ENCODE data around the gene PPFIBP2. TPM values are rescaled to one million over a fixed set of nuclear protein-coding genes. Genes with fewer than 3 reads are reported as not detected.

The PPFIBP2 gene
- total and polyA plus RNA-seq, 12 donors = 11.4 to 36.5 (median 21.1) TPM

GRCh38 chr11:7471071-7471470, 42.7 kb upstream of the PPFIBP2 start:
- Histone ChIP-seq H3K9me3 (replicated peaks in 1 of 3) (no peaks in the 10 kb centered on the region), H3K27ac (no peak overlapping the region), H3K4me1 (replicated peaks in 1 of 2) (no peaks in the 10 kb centered on the region), H3K36me3 (replicated peaks in 1 of 2) (no peaks in the 10 kb centered on the region), H3K27me3 (no peaks in the 10 kb centered on the region), H3K4me3 (no peak overlapping the region)
- intact Hi-C loops (cut with DNase I) = no loop called here
- 84 to 94% (median 91%) methylated on average over 7 of the region's 7 CpGs for WGBS, 4 donors
- TF ChIP-seq CTCF (IDR thresholded peaks at IDR 0.05) (no peak), POLR2A (IDR thresholded peaks at IDR 0.05) (no peak)
- no peak for DNase-seq

- no peaks in the 10 kb centered on the region for H3K9me3 ChIP-seq (replicated peaks in 1 of 3)
- no peaks in the 10 kb centered on the region for H3K36me3 ChIP-seq (replicated peaks in 1 of 2)
- H3K4me1 ChIP-seq (replicated peaks in 1 of 2) = no peaks in the 10 kb centered on the region
- no peak overlapping the region for H3K4me3 ChIP-seq
- H3K27me3 ChIP-seq = no peaks in the 10 kb centered on the region
- no peak overlapping the region for H3K27ac ChIP-seq
- DNase-seq = no peak
- no peak for TF ChIP-seq POLR2A (IDR thresholded peaks at IDR 0.05)
- TF ChIP-seq CTCF (IDR thresholded peaks at IDR 0.05) = no peak
- intact Hi-C loops (cut with DNase I) = no loop called here
- WGBS, 4 donors = 0 to 89% (median 36%) methylated on average over 1 of the region's 1 CpG; no CpG with 5 or more reads in 1 of the 4 donors
These were observed 40.1 kb upstream of the PPFIBP2 start for GRCh38 chr11:7473717-7474116.

- TF ChIP-seq CTCF (IDR thresholded peaks at IDR 0.05) = no peak
- H3K27me3 ChIP-seq = no peaks in the 10 kb centered on the region
- peak in 1 of 7 donors; percentile 19 for DNase-seq
- intact Hi-C loops (cut with DNase I) = no loop called here
- H3K4me1 ChIP-seq (replicated peaks in 1 of 2) = no peaks in the 10 kb centered on the region
- no peaks in the 10 kb centered on the region for H3K9me3 ChIP-seq (replicated peaks in 1 of 3)
- no peak overlapping the region for H3K4me3 ChIP-seq
- H3K27ac ChIP-seq = no peak overlapping the region
- WGBS, 4 donors = 43 to 55% (median 49%) methylated on average over 2 of the region's 2 CpGs
- no peaks in the 10 kb centered on the region for H3K36me3 ChIP-seq (replicated peaks in 1 of 2)
These were observed 33.7 kb upstream of the PPFIBP2 start for GRCh38 chr11:7480113-7480512.

- intact Hi-C loops (cut with DNase I) = no loop called here
- Histone ChIP-seq H3K27ac (no peak overlapping the region), H3K9me3 (replicated peaks in 1 of 3) (no peaks in the 10 kb centered on the region), H3K36me3 (replicated peaks in 1 of 2) (no peaks in the 10 kb centered on the region), H3K4me3 (no peak overlapping the region), H3K27me3 (no peaks in the 10 kb centered on the region), H3K4me1 (replicated peaks in 1 of 2) (no peaks in the 10 kb centered on the region)
- WGBS, 4 donors = 74 to 81% (median 79%) methylated on average over 3 of the region's 3 CpGs
- TF ChIP-seq POLR2A (IDR thresholded peaks at IDR 0.05) = no peak
- TF ChIP-seq CTCF (IDR thresholded peaks at IDR 0.05) = no peak
- DNase-seq = no peak
These were observed 29.7 kb upstream of the PPFIBP2 start for GRCh38 chr11:7484131-7484530.

Data from adrenal gland (tissue), 12 donors.